GM23338 (cell line): Measurements from ENCODE around the gene ANKS1B. TPM values are rescaled to one million over a fixed set of nuclear protein-coding genes. Genes with fewer than 3 reads are reported as not detected.

Experiments used
- ATAC-seq: fragments of 200-7000 bp; cut with Tn5 transposase; 3 replicates; pipeline ENCODE4 v1.9.1; 2020
- DNase-seq: peaks from one replicate; pipeline ENCODE4 v3.0.0-alpha.2; 2015; ENCODE audit warnings: low spot score
- H2AFZ ChIP-seq: fragments of 200-600 bp; sonication (generic); 2 replicates; pipeline ENCODE4 v1.8.0; 2016; ENCODE audit warnings: antibody characterized with exemption, mild to moderate bottlenecking, moderate library complexity
- H3F3A ChIP-seq: fragments of 200-600 bp; sonication (generic); replicated peaks from 2 replicates; pipeline ENCODE4 v1.8.0; 2017; ENCODE audit warnings: antibody characterized with exemption, mixed run types, low read depth
- H3K27ac ChIP-seq: fragments of 200-600 bp; sonication (generic); 2 replicates; pipeline ENCODE4 v1.6.1; 2016; ENCODE audit warnings: low read depth
- H3K27me3 ChIP-seq: fragments of 200-600 bp; sonication (generic); 2 replicates; pipeline ENCODE4 v1.8.0; 2016; ENCODE audit warnings: mild to moderate bottlenecking, mixed run types, moderate library complexity; ENCODE audit not compliant: insufficient read depth
- H3K36me3 ChIP-seq: fragments of 200-600 bp; sonication (generic); 2 replicates; pipeline ENCODE4 v1.8.0; 2016; ENCODE audit warnings: mild to moderate bottlenecking; ENCODE audit not compliant: insufficient read depth
- H3K4me1 ChIP-seq: fragments of 200-600 bp; sonication (generic); 2 replicates; pipeline ENCODE4 v1.8.0; 2016; ENCODE audit warnings: mild to moderate bottlenecking, moderate library complexity; ENCODE audit not compliant: insufficient read depth
- H3K4me2 ChIP-seq: fragments of 200-600 bp; sonication (generic); 2 replicates; pipeline ENCODE4 v1.7.1; 2017; ENCODE audit warnings: mixed run types
- H3K4me3 ChIP-seq: fragments of 200-600 bp; sonication (generic); 2 replicates; pipeline ENCODE4 v1.6.1; 2016; ENCODE audit warnings: mixed run types
- H3K79me2 ChIP-seq: fragments of 200-600 bp; sonication (generic); replicated peaks from 2 replicates; pipeline ENCODE4 v1.8.0; 2017; ENCODE audit warnings: mild to moderate bottlenecking; ENCODE audit not compliant: insufficient read depth
- H3K9me2 ChIP-seq: fragments of 200-600 bp; sonication (generic); 2 replicates; pipeline ENCODE4 v1.8.0; 2017; ENCODE audit not compliant: insufficient read depth
- H4K20me1 ChIP-seq: fragments of 200-600 bp; sonication (generic); replicated peaks from 2 replicates; pipeline ENCODE4 v1.8.0; 2017; ENCODE audit warnings: mild to moderate bottlenecking; ENCODE audit not compliant: insufficient read depth
- H3K27ac Mint-ChIP-seq: 2 replicates; pipeline ENCODE4 v1.8.0; 2020; ENCODE audit warnings: inconsistent platforms, mild to moderate bottlenecking, moderate library complexity, mixed read lengths
- H3K27me3 Mint-ChIP-seq: 3 replicates; pipeline ENCODE4 v1.8.0; 2022; ENCODE audit warnings: low read depth, mild to moderate bottlenecking, moderate library complexity, mixed read lengths, inconsistent platforms; ENCODE audit not compliant: insufficient read depth, poor library complexity
- H3K36me3 Mint-ChIP-seq: 3 replicates; pipeline ENCODE4 v1.8.0; 2021; ENCODE audit warnings: low read depth, mild to moderate bottlenecking, inconsistent platforms, moderate library complexity, mixed read lengths
- H3K4me1 Mint-ChIP-seq: 3 replicates; pipeline ENCODE4 v1.8.0; 2020; ENCODE audit warnings: mild to moderate bottlenecking, inconsistent platforms, mixed read lengths
- H3K4me3 Mint-ChIP-seq: 3 replicates; pipeline ENCODE4 v1.8.0; 2021; ENCODE audit warnings: moderate library complexity, mild to moderate bottlenecking, inconsistent platforms, mixed read lengths
- H3K9me3 Mint-ChIP-seq: 3 replicates; pipeline ENCODE4 v1.8.0; 2020; ENCODE audit warnings: moderate library complexity, mild to moderate bottlenecking, inconsistent platforms, mixed read lengths
- CREB1 ChIP-seq: fragments of 250-450 bp; sonication (Bioruptor Pico); IDR thresholded peaks from 2 replicates; pipeline ENCODE4 v1.5.0; 2020; ENCODE audit warnings: low read depth, mild to moderate bottlenecking, moderate library complexity
- CTCF ChIP-seq, 2 experiments: fragments of 200-600 bp in 1 of 2; sonication (generic) in 1 of 2; conservative IDR thresholded peaks; 2 replicates each; pipeline versions ENCODE4 v1.5.1 to v1.6.1; 2016 to 2017; ENCODE audit warnings: antibody characterized with exemption in 2 of 2, low read depth in 2 of 2, mild to moderate bottlenecking in 2 of 2, moderate library complexity in 1 of 2
- ETS1 ChIP-seq: IDR thresholded peaks from 2 replicates; pipeline ENCODE4 v1.6.1; 2016; ENCODE audit warnings: antibody characterized with exemption
- JUNB ChIP-seq: IDR thresholded peaks from one replicate; pipeline ENCODE4 v1.6.1; 2016; ENCODE audit warnings: antibody characterized with exemption; ENCODE audit not compliant: unreplicated experiment
- NANOG ChIP-seq: IDR thresholded peaks from 2 replicates; pipeline ENCODE4 v1.6.1; 2016; ENCODE audit warnings: antibody characterized with exemption, borderline replicate concordance
- REST ChIP-seq: IDR thresholded peaks from one replicate; pipeline ENCODE4 v1.6.1; 2018; ENCODE audit warnings: antibody characterized with exemption; ENCODE audit not compliant: unreplicated experiment
- STAT1 ChIP-seq: IDR thresholded peaks from one replicate; pipeline ENCODE4 v1.6.1; 2016; ENCODE audit warnings: antibody characterized with exemption; ENCODE audit not compliant: unreplicated experiment
- ZNF114 ChIP-seq: fragments of 250-450 bp; sonication (Bioruptor Pico); IDR thresholded peaks from 2 replicates; pipeline ENCODE4 v1.5.0; 2020; ENCODE audit warnings: mild to moderate bottlenecking, moderate library complexity
- ZNF331 ChIP-seq: fragments of 250-450 bp; sonication (Bioruptor Pico); IDR thresholded peaks from 2 replicates; pipeline ENCODE4 v1.5.0; 2020; ENCODE audit warnings: low read depth, mild to moderate bottlenecking, moderate library complexity
- ZNF462 ChIP-seq: fragments of 250-450 bp; sonication (Bioruptor Pico); IDR thresholded peaks from 2 replicates; pipeline ENCODE4 v1.5.0; 2020; ENCODE audit warnings: mild to moderate bottlenecking, moderate library complexity
- polyA plus RNA-seq: library from polyadenylated mRNA; unstranded; fragments of >200 nt; fragmentation: Nextera tagmentation; extraction: Ambion mirVana; gene quantifications from 2 replicates; pipeline ENCODE4 v1.2.1, GENCODE V29; 2016
- total RNA-seq: library from RNA; depleted of rRNA; stranded (reverse); fragments of >200 nt; shearing (Covaris generic); gene quantifications from 2 replicates; pipeline ENCODE4 v1.2.3, GENCODE V29; 2014

ANKS1B gene
- total and polyA plus RNA-seq, 2 experiments from 2014 or later = 4.3 to 5.8 TPM

DNA sequence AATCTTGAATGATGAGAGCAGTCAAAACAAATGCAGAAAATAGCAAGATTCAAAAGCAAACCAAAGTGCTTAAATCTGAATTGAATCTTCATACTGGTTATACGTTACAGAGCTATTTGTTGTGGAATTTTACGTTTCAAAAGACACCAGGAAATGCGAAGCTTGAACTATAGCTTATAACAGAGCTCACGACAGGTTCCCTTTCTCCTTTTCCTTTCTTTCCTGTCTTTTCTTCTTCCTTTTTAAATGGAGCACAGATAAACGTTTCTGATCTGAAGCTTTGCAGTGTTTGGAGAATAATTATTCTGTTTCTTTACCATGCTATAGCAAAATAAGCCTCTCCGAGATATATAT is 829.8 kb downstream of the ANKS1B start (continued):
- no peak for TF ChIP-seq CTCF (conservative IDR thresholded peaks at IDR 0.05; ENCODE audit: low read depth in 2 of 2)

DNA sequence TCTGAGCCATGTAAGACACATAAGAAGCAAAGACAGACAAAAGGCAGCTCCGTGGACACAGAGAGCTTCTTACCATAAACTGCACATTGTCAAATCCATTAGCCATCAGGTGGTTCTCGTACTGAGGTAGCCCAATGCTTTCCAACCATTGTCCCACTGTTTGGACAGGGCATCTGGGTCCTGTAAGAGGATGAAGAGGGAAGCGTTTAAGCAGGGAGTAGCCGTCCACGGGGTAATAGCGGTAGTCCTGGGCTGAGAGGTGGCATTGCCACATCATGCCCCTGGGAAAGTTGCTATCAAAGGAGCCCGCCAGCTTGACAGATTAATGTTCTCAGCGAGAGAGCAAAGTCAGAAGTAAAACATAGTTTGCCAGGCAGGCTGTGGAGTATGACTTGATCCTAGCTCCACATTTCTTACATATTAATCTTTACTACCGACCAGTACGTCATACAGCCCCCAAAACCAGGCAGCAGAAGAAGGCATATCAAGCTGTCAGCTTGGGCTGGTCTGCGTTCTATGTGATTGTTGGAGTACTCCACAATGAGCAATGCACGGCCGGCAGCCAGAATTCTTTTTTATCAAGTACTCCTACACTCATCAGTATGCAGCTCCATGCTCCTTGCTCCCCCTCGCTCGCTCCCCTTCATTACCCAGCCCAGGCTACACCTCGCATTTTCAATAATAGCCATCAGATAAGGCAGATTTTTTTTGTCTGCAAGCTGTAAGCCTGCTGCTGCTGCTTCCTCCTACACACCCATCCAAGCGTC is 830.3 kb downstream of the ANKS1B start:
- DNase-seq = peak; percentile 40
- no peaks in the 10 kb centered on the region for H3K79me2 ChIP-seq
- Mint-ChIP-seq H3K36me3 (no peaks in the 10 kb centered on the region), H3K27me3 (no peaks in the 10 kb centered on the region), H3K4me1 (peaks cover 42% of the 10 kb centered on the region), H3K4me3 (peak overlapping the region; percentile 57), H3K27ac (peak overlapping the region; percentile 78; the same call in 1 of the 2 replicates), H3K9me3 (0 out of 3 replicates have a peak, but pooled peaks cover 2% of the 10 kb centered on the region)
- H3K4me3 ChIP-seq = peak overlapping the region; percentile 23
- ATAC-seq = peak; percentile 89
- H3K4me1 ChIP-seq = peaks cover 41% of the 10 kb centered on the region
- peak overlapping the region; percentile 68 for H3K4me2 ChIP-seq
- H2AFZ ChIP-seq = peak overlapping the region; percentile 64; the same call in 1 of the 2 replicates
- H3F3A ChIP-seq = no peaks in the 10 kb centered on the region
- H3K9me2 ChIP-seq = no peaks in the 10 kb centered on the region
- H3K36me3 ChIP-seq = no peaks in the 10 kb centered on the region
- H3K27ac ChIP-seq = peak overlapping the region; percentile 58; the same call in 1 of the 2 replicates
- no peaks in the 10 kb centered on the region for H3K27me3 ChIP-seq
- TF ChIP-seq REST (no peak), ZNF114 (CRISPR knock-in tag) (no peak), ETS1 (no peak), ZNF331 (no peak), STAT1 (no peak), ZNF462 (CRISPR knock-in tag) (no peak), NANOG (no peak), CREB1 (CRISPR knock-in tag) (no peak), JUNB (no peak)
- no peaks in the 10 kb centered on the region for H4K20me1 ChIP-seq
